Measurements from ENCODE around the gene TSPAN15. TPM values are rescaled to one million over a fixed set of nuclear protein-coding genes. Genes with fewer than 3 reads are reported as not detected.

TSPAN15 gene
- total and polyA plus RNA-seq, 2 of the 4 experiments (the other 2 are of a cell fraction) = 0.48 TPM; not detected in 1

DNA sequence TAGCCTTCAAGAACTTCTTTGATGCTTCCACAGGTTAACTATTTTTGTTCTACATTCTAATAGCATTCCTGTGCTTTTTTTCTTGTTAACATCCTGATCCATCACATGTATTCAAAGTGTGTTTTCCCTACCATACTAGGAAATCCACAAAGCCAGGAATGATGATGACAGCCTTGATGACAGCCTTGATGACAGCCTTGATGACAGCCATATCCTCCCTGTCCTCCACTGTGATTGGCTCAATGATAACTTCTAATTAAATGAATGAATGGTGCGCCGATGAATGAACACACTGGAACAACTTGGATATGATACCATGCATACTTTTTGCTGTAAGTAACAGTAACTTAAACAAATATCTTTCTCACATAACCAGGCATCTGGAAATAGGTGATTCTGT, 26.2 kb upstream of the TSPAN15 start:
- dilution Hi-C loops (cut with HindIII; ENCODE audit: low sequenced_read_pairs, unreplicated experiment) = no loop called here
- CTCF ChIA-PET = interaction anchor here (1.1 to 1.2 kb wide), 2 partner anchors 84 to 90 kb away, joined by 3 read pairs; no protein-coding TSS in a partner anchor
- Histone ChIP-seq H3K4ac (ENCODE audit: low read depth, low read length) (no peak overlapping the region), H3K56ac (ENCODE audit: extremely low read depth, insufficient read depth, low read length) (no peak overlapping the region), H2AFZ (replicated peaks; ENCODE audit: low read length, poor library complexity) (no peak overlapping the region), H3K18ac (ENCODE audit: low read depth, low read length) (no peak overlapping the region), H4K5ac (ENCODE audit: low read depth, low read length) (no peak overlapping the region), H3K36me3 (ENCODE audit: control insufficient read depth, insufficient read depth, low read length) (no peaks in the 10 kb centered on the region), H4K91ac (ENCODE audit: insufficient read depth, low read depth, low read length) (no peak overlapping the region), H3K4me3 (ENCODE audit: insufficient read depth, low read depth, low read length) (no peak overlapping the region), H2AK5ac (ENCODE audit: low read depth, low read length) (no peak overlapping the region), H3K27ac (ENCODE audit: insufficient read depth, low read length) (no peak overlapping the region), H3K79me1 (ENCODE audit: low read depth in 1 of 2, low read length in 2 of 2) (no peaks in the 10 kb centered on the region), H2BK15ac (ENCODE audit: low read depth, low read length) (no peak overlapping the region), H3K14ac (replicated peaks; ENCODE audit: low read depth, low read length) (no peak overlapping the region), H3K9me1 (ENCODE audit: insufficient read depth, low read length) (peaks cover 5% of the 10 kb centered on the region; the same call in 1 of the 2 replicates), H2BK20ac (ENCODE audit: low read depth, low read length) (no peak overlapping the region), H3K9ac (ENCODE audit: low read depth, low read length) (no peak overlapping the region), H2BK5ac (ENCODE audit: low read depth, low read length, poor library complexity, severe bottlenecking) (no peak overlapping the region), H3K9me3 (ENCODE audit: control insufficient read depth, insufficient read depth, low read length) (no peaks in the 10 kb centered on the region), H3K27me3 (ENCODE audit: control insufficient read depth, insufficient read depth, low read length) (peaks cover 28% of the 10 kb centered on the region), H2AK9ac (replicated peaks; ENCODE audit: low read depth, low read length, poor library complexity) (no peak overlapping the region), H4K8ac (ENCODE audit: low read depth in 2 of 2, low read length in 2 of 2) (no peak overlapping the region), H3K4me1 (ENCODE audit: control insufficient read depth, insufficient read depth, low read length) (peaks cover 5% of the 10 kb centered on the region; the same call in 1 of the 2 replicates), H3K4me2 (ENCODE audit: low read depth, low read length) (no peak overlapping the region), H2BK120ac (ENCODE audit: low read depth, low read length) (no peak overlapping the region), H4K20me1 (ENCODE audit: insufficient read depth, low read length) (0 out of 2 replicates have a peak, but pooled peaks cover 4% of the 10 kb centered on the region), H3K23ac (ENCODE audit: low read depth, low read length) (no peak overlapping the region)
- BruUV-seq (replicated peaks) = no TSS peak
- in situ Hi-C loops (cut with MboI; ENCODE audit: low sequenced_read_pairs) = loop anchor here (5.0 to 10.0 kb wide), 2 partner anchors 77 to 210 kb away; partner anchors contain the start of gene FAM241B
- POLR2A ChIA-PET (ENCODE audit: unreplicated experiment) = no interaction called here
- TF ChIP-seq, protein P1, sequence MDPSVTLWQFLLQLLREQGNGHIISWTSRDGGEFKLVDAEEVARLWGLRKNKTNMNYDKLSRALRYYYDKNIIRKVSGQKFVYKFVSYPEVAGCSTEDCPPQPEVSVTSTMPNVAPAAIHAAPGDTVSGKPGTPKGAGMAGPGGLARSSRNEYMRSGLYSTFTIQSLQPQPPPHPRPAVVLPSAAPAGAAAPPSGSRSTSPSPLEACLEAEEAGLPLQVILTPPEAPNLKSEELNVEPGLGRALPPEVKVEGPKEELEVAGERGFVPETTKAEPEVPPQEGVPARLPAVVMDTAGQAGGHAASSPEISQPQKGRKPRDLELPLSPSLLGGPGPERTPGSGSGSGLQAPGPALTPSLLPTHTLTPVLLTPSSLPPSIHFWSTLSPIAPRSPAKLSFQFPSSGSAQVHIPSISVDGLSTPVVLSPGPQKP (IDR thresholded peaks at IDR 0.05; ENCODE audit: borderline replicate concordance, low read depth, low read length) = no peak
- TF ChIP-seq CEBPB (IDR thresholded peaks at IDR 0.05; ENCODE audit: low read depth, low read length) (no peak), RFX5 (IDR thresholded peaks at IDR 0.05; ENCODE audit: low read depth, low read length) (no peak), RCOR1 (IDR thresholded peaks at IDR 0.05; ENCODE audit: insufficient replicate concordance, low read length) (no peak)
- ATAC-seq (ENCODE audit: low read depth) = no peak
- intact Hi-C loops (cut with micrococcal nuclease) = loop anchor here (5.0 kb wide), 1 partner anchor 212 kb away; no protein-coding TSS in a partner anchor
- WGBS, 2 experiments (ENCODE audit: extremely low coverage in 2 of 2, insufficient read length in 1 of 2) = no CpG with 5 or more reads among the region's 2 CpGs
- DNase-seq = no peak
